GM23248 (cell line): Measurements from ENCODE around the gene OMP. TPM values are rescaled to one million over a fixed set of nuclear protein-coding genes. Genes with fewer than 3 reads are reported as not detected.

Source experiments
- DNase-seq: peaks from one replicate; pipeline ENCODE4 v3.0.0-alpha.2; 2015
- H2AFZ ChIP-seq: fragments of 200-600 bp; sonication (generic); 2 replicates; pipeline ENCODE4 v1.6.1; 2016; ENCODE audit warnings: antibody characterized with exemption
- H3F3A ChIP-seq: fragments of 200-600 bp; sonication (generic); 2 replicates; pipeline ENCODE4 v1.6.1; 2016; ENCODE audit warnings: mild to moderate bottlenecking, antibody characterized with exemption, mixed run types; ENCODE audit not compliant: insufficient read depth
- H3K27ac ChIP-seq: fragments of 200-600 bp; sonication (generic); 2 replicates; pipeline ENCODE4 v1.5.1; 2016; ENCODE audit warnings: mild to moderate bottlenecking
- H3K27me3 ChIP-seq: fragments of 200-600 bp; sonication (generic); replicated peaks from 2 replicates; pipeline ENCODE4 v1.6.1; 2016; ENCODE audit warnings: mild to moderate bottlenecking; ENCODE audit not compliant: insufficient read depth
- H3K36me3 ChIP-seq: fragments of 200-600 bp; sonication (generic); 2 replicates; pipeline ENCODE4 v1.6.1; 2016; ENCODE audit warnings: low read depth, mild to moderate bottlenecking
- H3K4me1 ChIP-seq: fragments of 200-600 bp; sonication (generic); 2 replicates; pipeline ENCODE4 v1.6.1; 2016; ENCODE audit warnings: mild to moderate bottlenecking; ENCODE audit not compliant: insufficient read depth
- H3K4me2 ChIP-seq: fragments of 200-600 bp; sonication (generic); one replicate; pipeline ENCODE4 v1.6.1; 2016; ENCODE audit warnings: mild to moderate bottlenecking; ENCODE audit not compliant: unreplicated experiment
- H3K4me3 ChIP-seq: fragments of 200-600 bp; sonication (generic); 2 replicates; pipeline ENCODE4 v1.5.1; 2016; ENCODE audit warnings: mild to moderate bottlenecking
- H3K79me2 ChIP-seq: fragments of 200-600 bp; sonication (generic); 2 replicates; pipeline ENCODE4 v1.6.1; 2016; ENCODE audit warnings: mild to moderate bottlenecking; ENCODE audit not compliant: insufficient read depth
- H3K9ac ChIP-seq: fragments of 200-600 bp; sonication (generic); 2 replicates; pipeline ENCODE4 v1.6.1; 2016; ENCODE audit warnings: mild to moderate bottlenecking
- H3K9me2 ChIP-seq: fragments of 200-600 bp; sonication (generic); 2 replicates; pipeline ENCODE4 v1.6.1; 2016; ENCODE audit warnings: mixed run types, mild to moderate bottlenecking, moderate library complexity; ENCODE audit not compliant: insufficient read depth
- H3K9me3 ChIP-seq: fragments of 200-600 bp; sonication (generic); one replicate; pipeline ENCODE4 v1.6.1; 2017; ENCODE audit warnings: low read depth
- H4K20me1 ChIP-seq: fragments of 200-600 bp; sonication (generic); 2 replicates; pipeline ENCODE4 v1.6.0; 2016; ENCODE audit not compliant: insufficient read depth
- EZH2 ChIP-seq: fragments of 200-600 bp; sonication (generic); IDR thresholded peaks from 2 replicates; pipeline ENCODE4 v1.6.1; 2018; ENCODE audit warnings: antibody characterized with exemption, mild to moderate bottlenecking; ENCODE audit not compliant: insufficient read depth, poor library complexity, severe bottlenecking
- EZH2phosphoT487 ChIP-seq: fragments of 200-600 bp; sonication (generic); IDR thresholded peaks from 2 replicates; pipeline ENCODE4 v1.6.1; 2018; ENCODE audit warnings: antibody characterized with exemption, moderate library complexity, mild to moderate bottlenecking, low read depth; ENCODE audit not compliant: insufficient read depth
- WGBS, 2 experiments: methylation state at CpG; one replicate each; pipeline ENCODE4 v1.1.6; 2015 to 2017; ENCODE audit warnings: low lambda C conversion rate in 2 of 2, low coverage in 1 of 2; ENCODE audit errors: missing lambda C conversion rate in 2 of 2; 5-methylcytosine and 5-hydroxymethylcytosine counted together
- in situ Hi-C: fragments of 300-500 bp; cut with MboI; formaldehyde crosslinking; loops from 2 replicates; pipeline ENCODE4 v1.15.0; 2020
- polyA plus RNA-seq: library from polyadenylated mRNA; unstranded; fragments of >200 nt; fragmentation: Nextera tagmentation; extraction: Ambion mirVana; gene quantifications from 2 replicates; pipeline ENCODE4 v1.2.1, GENCODE V29; 2016
- total RNA-seq: library from RNA; depleted of rRNA; stranded (reverse); fragments of >200 nt; shearing (Covaris generic); gene quantifications from 2 replicates; pipeline ENCODE4 v1.2.3, GENCODE V29; 2014

OMP gene
- total and polyA plus RNA-seq, 2 experiments from 2014 or later = not detected

- no peak for DNase-seq
- H3K4me1 ChIP-seq = peaks cover 33% of the 10 kb centered on the region
- no peaks in the 10 kb centered on the region for H3K27me3 ChIP-seq
- H3K4me2 ChIP-seq = peak overlapping the region; percentile 78
- no peaks in the 10 kb centered on the region for H3K9me3 ChIP-seq
- peaks cover 30% of the 10 kb centered on the region for H3F3A ChIP-seq
- H2AFZ ChIP-seq = 0 out of 2 replicates have a peak overlapping the region, but pooled peaks have one; percentile 57
- in situ Hi-C loops = no loop called here
- H3K4me3 ChIP-seq = peak overlapping the region; percentile 45
- H4K20me1 ChIP-seq = no peaks in the 10 kb centered on the region
- H3K9ac ChIP-seq = peak overlapping the region; percentile 85
- 76 to 90% methylated on average over 4 to 5 of the region's 5 CpGs for WGBS, 2 experiments
- H3K36me3 ChIP-seq = 0 out of 2 replicates have a peak, but pooled peaks cover 6% of the 10 kb centered on the region
- peak overlapping the region; percentile 99 for H3K27ac ChIP-seq
- H3K9me2 ChIP-seq = no peaks in the 10 kb centered on the region
- TF ChIP-seq EZH2phosphoT487 = no peak
- peaks cover 77% of the 10 kb centered on the region for H3K79me2 ChIP-seq
These were observed 28.4 kb upstream of the OMP start for GRCh38 chr11:77074205-77074604.

GRCh38 chr11:77074626-77075221 lies 27.9 kb upstream of the OMP start:
- WGBS, 2 experiments = 85 to 89% methylated on average over 12 to 15 of the region's 15 CpGs
- Histone ChIP-seq H3K4me3 (no peak overlapping the region), H3K4me1 (peaks cover 33% of the 10 kb centered on the region), H3K36me3 (0 out of 2 replicates have a peak, but pooled peaks cover 6% of the 10 kb centered on the region), H2AFZ (no peak overlapping the region), H3F3A (peaks cover 30% of the 10 kb centered on the region), H3K4me2 (peak overlapping the region; percentile 78), H3K79me2 (peaks cover 77% of the 10 kb centered on the region), H4K20me1 (no peaks in the 10 kb centered on the region), H3K9me2 (no peaks in the 10 kb centered on the region), H3K9ac (peak overlapping the region; percentile 85), H3K27me3 (no peaks in the 10 kb centered on the region), H3K27ac (peak overlapping the region; percentile 99), H3K9me3 (no peaks in the 10 kb centered on the region)
- no peak for DNase-seq
- no peak for TF ChIP-seq EZH2
- in situ Hi-C loops = no loop called here

- peak overlapping the region; percentile 99; the same call in 1 of the 2 replicates for H3K27ac ChIP-seq
- no peaks in the 10 kb centered on the region for H4K20me1 ChIP-seq
- peaks cover 35% of the 10 kb centered on the region for H3K4me1 ChIP-seq
- no peak overlapping the region for H3K4me2 ChIP-seq
- H3F3A ChIP-seq = peaks cover 30% of the 10 kb centered on the region
- peaks cover 77% of the 10 kb centered on the region for H3K79me2 ChIP-seq
- no peaks in the 10 kb centered on the region for H3K27me3 ChIP-seq
- H3K9me3 ChIP-seq = no peaks in the 10 kb centered on the region
- 86 to 94% methylated on average over 5 of the region's 5 CpGs for WGBS, 2 experiments
- H3K4me3 ChIP-seq = no peak overlapping the region
- TF ChIP-seq EZH2 (no peak), EZH2phosphoT487 (no peak)
- 0 out of 2 replicates have a peak, but pooled peaks cover 6% of the 10 kb centered on the region for H3K36me3 ChIP-seq
- no peak overlapping the region for H3K9ac ChIP-seq
- H3K9me2 ChIP-seq = no peaks in the 10 kb centered on the region
- in situ Hi-C loops = no loop called here
- DNase-seq = no peak
- no peak overlapping the region for H2AFZ ChIP-seq
These were observed 27.2 kb upstream of the OMP start for GRCh38 chr11:77075425-77075905.

DNA sequence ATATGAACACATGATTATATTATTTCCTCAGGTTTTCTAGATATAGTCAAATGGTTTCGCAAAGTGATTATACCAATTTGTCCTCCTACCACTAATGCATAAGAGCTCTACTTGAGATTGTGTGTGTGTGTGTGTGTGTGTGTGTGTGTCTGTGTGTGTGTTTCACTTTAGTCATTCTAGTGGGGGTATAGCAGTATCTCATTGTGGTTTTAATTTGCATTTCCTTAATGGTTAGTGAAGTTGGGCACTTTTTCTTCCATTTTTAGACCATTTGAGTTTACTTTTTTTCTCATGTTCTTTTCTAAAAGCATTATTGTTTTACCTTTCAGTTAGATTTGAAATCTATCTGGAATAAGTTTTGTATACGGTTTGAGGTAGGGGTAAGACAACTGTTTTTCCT lies 23.0 kb upstream of the OMP start:
- in situ Hi-C loops = no loop called here
- Histone ChIP-seq H2AFZ (no peak overlapping the region), H3K9me2 (no peaks in the 10 kb centered on the region), H3K4me1 (peaks cover 22% of the 10 kb centered on the region), H3K4me3 (no peak overlapping the region), H3K9me3 (no peaks in the 10 kb centered on the region), H3K27me3 (no peaks in the 10 kb centered on the region), H3K4me2 (no peak overlapping the region), H3K27ac (no peak overlapping the region), H3K79me2 (peaks cover 99% of the 10 kb centered on the region), H4K20me1 (no peaks in the 10 kb centered on the region), H3F3A (peaks cover 3% of the 10 kb centered on the region), H3K36me3 (0 out of 2 replicates have a peak, but pooled peaks cover 6% of the 10 kb centered on the region), H3K9ac (no peak overlapping the region)
- WGBS, 2 experiments = 72 to 77% methylated on average over 2 of the region's 2 CpGs
- TF ChIP-seq EZH2 (no peak), EZH2phosphoT487 (no peak)
- DNase-seq = no peak
